Activated T-cell treated with anti-CD3 and anti-CD28 coated beads for 24 hours (primary cell): ENCODE measurements around the gene MLLT1.

Experiments
- DNase-seq: peaks from one replicate; pipeline ENCODE4 v3.0.0-alpha.2; 2020; ENCODE audit warnings: low read depth

The MLLT1 gene

DNA sequence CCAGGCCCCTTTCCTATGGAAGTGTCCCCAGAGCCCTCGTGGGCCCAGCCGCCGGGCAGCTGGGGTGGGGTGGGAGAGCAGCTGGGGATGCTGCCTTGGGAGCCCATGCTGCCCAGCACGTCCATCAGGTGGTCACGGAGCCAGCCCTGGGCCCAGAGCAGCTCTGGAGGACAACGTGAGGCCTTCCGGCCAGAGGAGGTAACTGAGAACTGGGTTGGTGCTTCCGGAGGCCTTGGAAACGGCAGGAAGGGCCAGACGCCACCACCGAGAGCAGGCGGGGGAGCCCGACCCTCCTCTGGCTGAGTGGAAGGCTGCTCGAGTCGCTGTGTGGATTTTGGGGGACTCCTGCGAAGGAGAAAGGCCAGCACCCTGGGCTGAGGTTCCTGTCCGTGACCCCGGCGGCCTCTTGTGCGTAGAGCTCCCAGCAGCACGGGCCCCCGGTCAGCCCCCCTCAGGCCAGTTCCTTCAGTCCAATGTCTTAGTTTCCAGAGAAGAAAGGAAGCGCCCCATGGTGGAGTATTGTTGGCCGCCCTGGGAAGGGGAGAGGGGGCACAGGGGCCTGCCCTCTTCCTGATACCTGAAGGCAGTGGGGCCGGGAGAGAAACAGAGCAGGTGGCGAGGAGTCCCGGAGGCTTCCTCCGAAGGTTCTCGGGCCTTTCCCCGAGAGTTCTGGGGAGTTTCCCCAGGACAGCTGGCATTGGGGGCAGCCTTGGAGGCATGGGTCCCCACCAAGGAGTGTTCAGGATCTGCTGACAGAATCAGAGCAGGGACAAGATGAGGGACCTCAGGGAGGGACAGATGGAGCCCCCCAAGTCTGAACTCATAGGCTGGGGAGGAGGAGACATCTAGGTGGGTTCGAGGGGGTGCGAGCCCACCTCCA is 68.8 kb downstream of the MLLT1 start:
- DNase-seq, result no peak

DNA sequence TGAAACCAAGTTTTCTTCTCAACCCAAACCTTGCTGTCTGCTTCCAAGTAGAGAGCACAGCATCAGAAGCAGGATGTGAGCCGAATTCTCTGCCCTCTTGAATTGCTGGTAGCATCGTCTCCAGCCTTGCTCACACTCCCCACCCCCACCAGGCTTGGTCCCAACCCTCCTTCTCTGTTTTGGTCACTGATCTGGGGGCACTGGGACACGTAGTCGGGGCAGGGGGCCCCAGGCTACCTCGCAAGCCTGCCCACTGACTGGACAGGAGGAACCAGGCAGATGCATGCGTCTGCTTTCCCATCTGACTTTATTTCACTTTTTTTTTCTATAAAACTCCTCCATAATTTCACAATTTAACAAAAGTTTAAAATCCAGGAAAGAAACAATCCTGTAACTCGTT is 69.7 kb downstream of the MLLT1 start:
- DNase-seq, result no peak

DNA sequence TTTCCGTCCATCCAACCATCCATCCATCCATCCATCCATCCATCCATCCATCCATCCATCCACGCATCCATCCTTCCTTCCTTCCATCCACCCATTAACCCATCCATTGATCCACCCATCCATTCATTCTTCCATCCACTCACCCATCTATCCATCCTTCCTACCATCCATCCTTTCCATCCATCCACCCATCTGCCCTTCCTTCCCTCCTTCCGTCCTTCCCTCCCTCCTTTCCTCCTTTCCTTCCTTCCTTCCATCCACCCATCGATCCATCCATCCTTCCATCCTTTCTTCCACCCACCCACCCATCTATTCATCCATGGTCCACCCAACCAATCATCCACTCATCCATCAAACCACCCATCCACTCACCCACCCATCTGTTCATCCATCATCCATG is 70.1 kb downstream of the MLLT1 start:
- DNase-seq, result no peak

DNA sequence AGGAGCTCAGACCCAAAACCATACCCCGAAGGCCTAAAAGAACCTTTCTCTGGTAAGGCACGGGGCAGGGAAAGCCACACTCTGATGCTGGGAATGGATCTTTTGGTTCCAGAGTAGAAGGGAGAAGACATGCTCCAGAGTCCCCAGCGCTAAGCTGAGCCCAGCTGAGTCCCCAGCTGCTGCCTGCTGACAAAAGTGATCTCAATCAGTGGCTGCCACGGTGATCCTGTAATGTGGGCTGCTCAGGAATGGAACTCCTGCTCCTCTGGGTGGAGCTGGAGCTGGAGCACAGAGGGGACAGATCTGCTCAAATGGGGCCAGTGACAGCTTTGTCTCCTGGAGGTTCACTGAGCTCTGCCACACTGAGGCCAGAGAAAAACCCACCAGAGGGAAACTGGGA is 70.5 kb downstream of the MLLT1 start:
- no peak for DNase-seq

DNA sequence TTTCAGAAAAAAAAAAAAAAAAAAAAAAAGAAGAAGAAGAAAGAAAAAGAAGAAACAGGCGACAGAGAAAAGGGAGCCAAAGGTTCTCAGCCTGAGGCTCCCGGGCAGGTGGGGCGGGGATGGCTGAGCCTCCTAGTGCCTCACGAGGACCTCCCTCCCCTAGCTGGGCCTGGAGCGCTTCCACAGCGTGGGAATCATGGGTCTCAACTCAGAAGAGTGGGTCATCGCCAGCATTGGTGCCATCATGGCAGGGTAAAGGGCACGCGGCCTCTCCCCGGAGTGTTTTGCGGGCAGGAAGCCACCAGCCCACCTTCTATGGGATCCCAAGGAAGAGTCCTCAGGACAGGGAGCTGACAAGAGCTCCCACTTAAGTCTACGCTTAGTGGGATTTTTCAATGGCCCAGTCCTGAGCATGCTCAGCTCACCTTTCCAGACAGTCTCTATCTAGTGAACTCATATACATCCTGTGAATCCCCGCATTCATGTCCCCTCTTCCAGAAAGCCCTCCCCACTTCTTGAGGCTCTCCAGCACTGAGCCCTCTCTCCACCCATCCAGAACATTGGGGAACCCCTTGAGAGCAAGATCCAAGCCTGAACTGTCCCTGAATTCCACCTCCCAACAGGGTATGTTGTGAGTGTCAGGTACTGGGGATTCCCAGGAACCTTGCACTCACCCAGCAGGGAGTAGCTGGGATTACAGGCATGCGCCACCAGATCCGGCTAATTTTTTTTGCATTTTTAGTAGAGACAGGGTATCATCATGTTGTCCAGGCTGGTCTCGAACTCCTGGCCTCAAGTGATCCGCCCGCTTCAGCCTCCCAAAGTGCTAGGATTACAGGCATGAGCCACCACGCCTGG is 74.7 kb downstream of the MLLT1 start:
- DNase-seq, result no peak

- no peak for DNase-seq
Measured at GRCh38 chr19:6204212-6204611, 75.6 kb downstream of the MLLT1 start.

- peak; percentile 99 for DNase-seq
Measured at GRCh38 chr19:6199240-6199994, 80.4 kb downstream of the MLLT1 start.

DNA sequence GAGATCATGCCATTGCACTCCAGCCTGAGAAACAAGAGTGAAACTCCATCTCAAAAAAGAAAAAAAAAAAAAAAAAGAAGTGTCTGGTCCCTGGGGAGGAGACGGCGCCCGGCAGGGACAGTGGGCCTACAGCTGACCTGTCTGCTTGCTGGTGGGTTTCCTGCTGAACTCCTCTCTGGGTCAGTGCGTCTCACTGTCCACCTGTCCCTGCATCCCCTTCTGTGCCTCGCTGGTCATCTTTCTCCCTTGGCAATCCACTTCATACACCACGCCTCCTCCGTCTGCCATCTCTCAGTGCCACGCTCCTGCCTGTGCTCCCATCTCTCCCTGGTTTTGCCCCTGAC is 80.9 kb downstream of the MLLT1 start:
- no peak for DNase-seq

- no peak for DNase-seq
Measured at GRCh38 chr19:6196361-6196760, 83.4 kb downstream of the MLLT1 start.

GRCh38 chr19:6188811-6189210 is 91.0 kb downstream of the MLLT1 start:
- DNase-seq, result no peak

DNA sequence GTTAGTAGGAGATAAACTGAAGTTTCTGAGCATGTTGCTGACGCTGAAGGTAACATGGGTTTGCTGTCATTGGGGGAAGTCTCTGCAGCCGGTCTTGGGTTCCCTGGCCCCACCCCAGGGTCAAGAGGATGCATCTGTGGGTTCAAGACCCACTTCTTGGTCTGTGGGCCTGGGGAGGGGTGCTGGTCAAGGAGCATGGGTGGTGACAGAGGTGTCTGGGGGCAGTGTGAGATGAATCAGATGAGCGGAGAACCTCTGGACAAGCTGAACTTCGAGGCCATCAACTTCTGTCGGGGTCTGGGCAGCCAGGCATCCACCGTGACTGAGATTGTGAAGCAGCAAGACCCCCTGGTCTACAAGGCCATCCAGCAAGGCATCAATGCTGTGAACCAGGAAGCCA is 92.4 kb downstream of the MLLT1 start:
- DNase-seq, result no peak

DNA sequence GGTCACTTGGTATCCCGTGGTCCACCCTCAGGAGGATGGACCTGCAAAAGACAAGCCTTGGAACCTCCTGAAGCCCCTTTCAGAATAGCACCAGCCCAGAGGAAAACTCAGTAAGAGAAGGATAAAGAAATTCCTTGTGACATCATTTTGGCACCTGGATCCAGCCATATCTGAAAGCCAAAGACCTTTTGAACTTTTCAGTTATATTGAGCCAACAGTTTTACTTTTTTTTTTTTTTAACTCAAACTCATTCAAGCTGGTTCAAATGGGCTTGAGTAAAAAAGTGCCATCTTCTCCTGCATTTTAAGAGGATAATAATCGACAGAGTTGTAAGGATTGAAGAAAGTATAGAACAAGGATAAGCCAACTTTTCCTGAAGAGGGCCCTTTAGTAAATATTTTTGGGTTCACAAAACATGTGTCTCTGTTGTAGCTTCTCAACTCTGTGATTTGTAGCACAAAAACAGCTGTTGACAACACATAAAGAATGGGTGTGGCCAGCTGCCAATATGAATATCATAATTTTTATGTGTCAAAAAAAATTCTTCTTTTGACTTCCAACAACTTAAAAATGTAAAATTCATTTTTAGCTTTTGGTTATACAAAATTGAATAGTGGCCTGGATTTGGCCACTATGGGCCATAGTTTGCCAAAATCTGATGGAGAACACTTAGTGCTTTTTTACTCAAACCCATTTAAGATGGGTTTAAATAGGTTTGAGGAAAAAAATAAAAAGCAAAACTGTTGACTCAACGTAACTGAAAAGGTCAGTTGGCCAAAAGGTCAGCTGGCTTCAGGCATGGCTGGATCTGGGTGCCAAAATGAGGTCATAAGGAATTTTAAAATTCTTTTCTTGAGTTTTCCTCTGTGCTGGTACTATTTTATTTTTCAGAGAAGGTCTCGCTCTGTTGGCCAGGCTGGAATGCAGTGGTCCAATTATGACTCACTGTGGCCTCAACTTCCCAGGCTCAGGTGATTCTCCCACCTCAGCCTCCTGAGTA is 93.6 kb downstream of the MLLT1 start:
- no peak for DNase-seq

GRCh38 chr19:6185093-6185834 is 94.5 kb downstream of the MLLT1 start:
- no peak for DNase-seq

DNA sequence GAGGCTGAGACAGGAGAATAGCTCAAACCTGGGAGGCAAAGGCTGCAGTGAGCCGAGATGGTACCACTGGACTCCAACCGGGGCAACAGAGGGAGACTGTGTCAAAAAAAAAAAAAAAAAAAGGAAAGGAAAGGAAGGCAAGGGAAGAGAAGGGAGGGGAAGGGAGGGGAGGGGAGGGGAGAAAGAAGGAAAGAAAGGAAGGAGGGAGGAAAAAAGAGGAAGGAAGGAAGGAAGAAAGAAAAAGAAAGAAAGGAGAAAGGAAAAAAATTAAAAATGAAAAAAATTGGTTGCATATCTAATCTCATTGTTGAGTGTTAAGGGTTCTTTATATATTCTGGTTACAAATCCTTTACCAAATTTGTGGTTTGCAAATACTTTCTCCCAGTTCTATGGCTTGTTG is 98.7 kb downstream of the MLLT1 start:
- DNase-seq, result no peak

- DNase-seq, result no peak
Measured at GRCh38 chr19:6173190-6173589, 106.6 kb downstream of the MLLT1 start.

DNA sequence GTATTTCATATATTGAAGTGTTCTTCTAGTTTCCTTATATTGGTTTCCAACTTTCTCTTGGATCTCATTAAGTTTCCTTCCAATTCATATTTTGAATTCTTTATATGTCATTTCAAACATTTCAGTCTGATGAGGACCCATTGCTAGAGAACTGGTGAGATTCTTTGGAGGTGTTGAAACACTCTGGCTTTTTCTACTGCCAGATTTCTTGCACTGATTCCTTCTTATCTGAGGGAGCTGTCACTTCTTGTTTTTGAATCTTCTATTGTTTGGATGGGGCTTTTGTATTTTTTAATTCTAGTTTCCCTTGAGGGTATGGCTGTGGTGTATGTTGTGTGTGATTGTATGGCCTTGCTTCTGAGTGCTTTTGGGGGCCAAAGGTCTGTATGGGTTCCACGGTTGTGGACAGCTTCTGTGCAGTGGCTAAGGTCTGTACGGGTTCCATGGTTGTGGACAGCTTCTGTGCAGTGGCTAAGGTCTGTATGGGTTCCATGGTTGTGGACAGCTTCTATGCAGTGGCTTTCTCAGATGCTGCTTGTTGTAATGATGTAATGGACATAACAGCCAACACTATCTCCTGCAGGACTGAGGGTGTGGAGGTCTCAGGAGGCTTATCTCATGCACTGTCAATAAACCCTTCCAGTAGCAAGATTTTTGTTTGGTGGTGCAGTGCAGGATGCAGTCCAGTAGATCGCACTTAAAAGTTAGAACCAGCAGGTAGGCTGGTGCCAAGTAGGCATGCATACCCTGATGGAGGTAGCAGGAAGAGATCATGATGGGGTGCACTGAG is 107.5 kb downstream of the MLLT1 start:
- no peak for DNase-seq

- DNase-seq, result no peak
Measured at GRCh38 chr19:6167115-6167514, 112.7 kb downstream of the MLLT1 start.

- no peak for DNase-seq
Measured at GRCh38 chr19:6164906-6165531, 114.8 kb downstream of the MLLT1 start.

GRCh38 chr19:6161271-6161850 is 118.4 kb downstream of the MLLT1 start:
- DNase-seq, result peak; percentile 16
